PC-9 (cell line): ENCODE results near the gene TMOD1.

Experiments used
- CTCF ChIP-seq: fragments of 200-600 bp; sonication (generic); conservative IDR thresholded peaks from 2 replicates; pipeline ENCODE4 v1.6.1; 2017; ENCODE audit warnings: mixed run types, antibody characterized with exemption, mild to moderate bottlenecking, moderate library complexity
- EZH2 ChIP-seq: fragments of 200-600 bp; sonication (generic); IDR thresholded peaks from 2 replicates; pipeline ENCODE4 v1.8.0; 2017; ENCODE audit warnings: antibody characterized with exemption, low read depth

GRCh38 chr9:97518909-97519307 is 17.4 kb downstream of the TMOD1 start:
- TF ChIP-seq CTCF (no peak), EZH2 (no peak)
